Measurements from ENCODE around the gene CDCA4.

DNA sequence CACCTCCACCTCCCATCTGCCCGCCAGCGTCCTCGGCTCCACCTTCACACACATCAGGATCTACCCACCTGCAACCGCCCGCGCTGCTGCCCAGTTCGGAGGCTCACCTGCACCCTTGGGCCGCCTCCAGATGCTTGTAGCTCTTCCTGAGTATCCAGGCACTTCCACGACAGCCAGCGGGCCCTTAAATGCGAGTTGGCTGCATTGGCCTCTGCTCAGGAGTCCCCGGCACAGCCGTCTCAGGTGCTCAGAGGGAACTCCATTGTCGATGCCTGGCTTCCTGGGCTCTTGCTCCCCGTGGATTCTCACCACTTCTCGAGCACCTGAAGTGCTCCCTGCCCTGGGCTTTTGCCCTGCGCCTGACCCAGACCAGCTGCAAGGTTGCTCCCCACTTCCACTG lies 21.9 kb upstream of the CDCA4 start:
- TF ChIP-seq CTCF (IDR thresholded peaks at IDR 0.05) (no peak), EZH2 (IDR thresholded peaks at IDR 0.05; ENCODE audit: borderline replicate concordance, insufficient read depth, low read depth, low read length, poor library complexity, severe bottlenecking) (no peak)
